Astrocyte of the cerebellum (primary cell): Measurements from ENCODE around the gene PIK3CD.
A peak's percentile ranks its signal among the peaks of the same experiment; 100 is the strongest.
"Not testable (repeated sequence)": the region's sequence is repeated elsewhere in the genome, so short reads cannot be mapped to it uniquely, and the experiment has no call there.

ENCODE experiments used
- DNase-seq: peaks from one replicate; pipeline ENCODE4 v3.0.0-alpha.2; 2011; ENCODE audit warnings: low read depth
- H3K4me3 ChIP-seq: 2 replicates; pipeline ENCODE4 v1.5.1; 2011; ENCODE audit warnings: mild to moderate bottlenecking, low read depth, low read length, moderate library complexity
- in situ Hi-C: cut with HindIII; loops from 2 replicates; pipeline ENCODE4 v1.10.0; 2017; ENCODE audit warnings: low sequenced_read_pairs
- TF ChIP-seq, protein P1 (sequence below): IDR thresholded peaks from 2 replicates; pipeline ENCODE4 v1.5.1; 2012; ENCODE audit warnings: low read length, low read depth, moderate library complexity, mild to moderate bottlenecking; ENCODE audit errors: missing control alignments

Gene PIK3CD

DNA sequence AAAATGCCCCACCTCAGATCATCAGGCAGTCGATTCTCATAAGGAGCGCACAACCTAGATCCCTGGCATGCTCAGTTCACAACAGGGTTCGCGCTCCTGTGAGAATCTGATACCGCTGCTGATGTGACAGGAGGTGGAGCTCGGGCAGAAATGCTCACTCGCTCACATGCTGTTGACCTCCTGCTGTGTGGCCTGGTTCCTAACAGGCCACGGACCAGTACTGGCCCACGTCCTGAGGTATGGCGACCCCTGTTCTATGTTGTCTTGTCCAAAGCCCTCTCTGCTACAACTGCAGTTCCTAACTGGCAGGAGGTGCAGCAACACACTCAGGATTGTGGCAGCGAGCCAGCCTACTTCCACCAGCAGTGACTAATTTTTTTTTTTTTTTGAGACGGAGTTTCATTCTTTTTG is 101.6 kb downstream of the PIK3CD start:
- TF ChIP-seq, protein P1, sequence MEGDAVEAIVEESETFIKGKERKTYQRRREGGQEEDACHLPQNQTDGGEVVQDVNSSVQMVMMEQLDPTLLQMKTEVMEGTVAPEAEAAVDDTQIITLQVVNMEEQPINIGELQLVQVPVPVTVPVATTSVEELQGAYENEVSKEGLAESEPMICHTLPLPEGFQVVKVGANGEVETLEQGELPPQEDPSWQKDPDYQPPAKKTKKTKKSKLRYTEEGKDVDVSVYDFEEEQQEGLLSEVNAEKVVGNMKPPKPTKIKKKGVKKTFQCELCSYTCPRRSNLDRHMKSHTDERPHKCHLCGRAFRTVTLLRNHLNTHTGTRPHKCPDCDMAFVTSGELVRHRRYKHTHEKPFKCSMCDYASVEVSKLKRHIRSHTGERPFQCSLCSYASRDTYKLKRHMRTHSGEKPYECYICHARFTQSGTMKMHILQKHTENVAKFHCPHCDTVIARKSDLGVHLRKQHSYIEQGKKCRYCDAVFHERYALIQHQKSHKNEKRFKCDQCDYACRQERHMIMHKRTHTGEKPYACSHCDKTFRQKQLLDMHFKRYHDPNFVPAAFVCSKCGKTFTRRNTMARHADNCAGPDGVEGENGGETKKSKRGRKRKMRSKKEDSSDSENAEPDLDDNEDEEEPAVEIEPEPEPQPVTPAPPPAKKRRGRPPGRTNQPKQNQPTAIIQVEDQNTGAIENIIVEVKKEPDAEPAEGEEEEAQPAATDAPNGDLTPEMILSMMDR, result no peak
- no peak overlapping the region for H3K4me3 ChIP-seq
- DNase-seq, result peak; percentile 79
- in situ Hi-C loops, result no loop called here

DNA sequence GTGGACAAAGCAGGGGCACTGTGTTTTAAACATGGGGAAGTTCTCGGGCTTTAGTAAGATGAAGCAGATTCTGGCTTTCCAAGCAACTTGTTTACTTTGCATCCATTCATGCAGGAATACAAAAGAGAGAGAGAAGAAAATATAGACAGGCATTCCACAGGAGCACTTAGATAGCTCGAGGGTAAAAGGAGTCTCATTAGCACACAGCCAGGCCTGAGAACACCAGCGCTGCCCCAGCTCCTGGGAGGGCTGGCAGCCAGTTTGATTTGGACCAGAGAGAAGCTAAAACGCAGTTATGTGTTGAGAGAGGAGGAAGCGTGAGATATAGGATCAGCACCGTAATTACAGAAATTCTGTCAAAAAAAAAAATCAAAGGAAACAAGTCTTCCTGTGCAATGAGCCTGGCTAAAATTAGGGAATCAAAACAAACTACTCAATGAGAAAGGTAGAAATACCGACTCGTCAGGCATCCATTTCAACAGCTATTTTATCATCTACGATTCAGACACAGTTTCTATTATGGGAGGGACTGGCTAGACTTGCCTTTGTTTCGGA is 104.0 kb downstream of the PIK3CD start:
- no peak overlapping the region for H3K4me3 ChIP-seq
- TF ChIP-seq, protein P1, result no peak
- in situ Hi-C loops, result no loop called here
- DNase-seq, result no peak

DNA sequence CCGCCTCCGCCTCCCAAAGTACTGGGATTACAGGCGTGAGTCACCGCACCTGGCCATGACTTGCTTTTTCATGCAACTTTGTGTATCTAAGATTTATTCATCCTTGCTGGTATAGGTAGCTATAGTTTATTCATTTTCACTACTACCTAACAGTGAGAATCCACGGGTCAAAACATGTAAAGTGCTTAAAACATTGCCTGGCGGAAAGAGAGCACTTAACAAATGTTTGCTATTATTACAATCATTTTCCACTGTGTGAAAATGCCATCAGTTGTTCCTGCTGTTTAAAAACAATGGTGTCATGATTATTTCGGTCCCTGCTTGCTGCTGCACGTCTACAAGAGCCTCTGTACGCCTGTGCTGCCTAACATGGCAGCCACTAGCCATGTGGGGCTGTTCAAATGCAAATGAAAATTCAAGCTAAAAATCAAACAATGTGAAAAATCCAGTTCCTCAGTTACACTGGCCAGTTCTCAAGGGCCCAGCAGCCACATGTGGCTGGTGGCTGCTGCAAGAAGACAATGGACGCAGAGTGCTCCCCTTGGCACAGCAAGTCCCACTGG is 107.1 kb downstream of the PIK3CD start:
- no peak overlapping the region for H3K4me3 ChIP-seq
- TF ChIP-seq, protein P1, result no peak
- in situ Hi-C loops, result no loop called here
- DNase-seq, result no peak

DNA sequence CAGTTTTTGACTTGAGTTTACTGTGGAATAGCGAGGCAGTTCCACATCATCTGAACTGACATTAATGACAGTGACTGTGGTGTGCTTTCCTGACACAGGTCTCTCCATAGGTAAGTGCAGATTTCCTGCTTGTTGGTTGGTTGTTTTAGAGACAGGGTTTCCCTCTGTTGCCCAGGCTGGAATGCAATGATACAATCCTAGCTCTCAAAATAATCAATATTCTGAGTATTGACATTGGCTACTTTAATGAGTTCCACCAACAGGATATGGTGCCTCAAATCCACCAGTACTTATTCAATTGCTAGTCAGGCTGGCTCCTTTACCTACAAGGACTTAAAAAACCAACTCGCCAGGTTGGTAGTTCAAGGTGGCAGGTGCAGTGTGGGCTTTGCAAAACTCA is 108.4 kb downstream of the PIK3CD start:
- DNase-seq, result no peak
- in situ Hi-C loops, result no loop called here
- H3K4me3 ChIP-seq, result no peak overlapping the region
- TF ChIP-seq, protein P1, result no peak

DNA sequence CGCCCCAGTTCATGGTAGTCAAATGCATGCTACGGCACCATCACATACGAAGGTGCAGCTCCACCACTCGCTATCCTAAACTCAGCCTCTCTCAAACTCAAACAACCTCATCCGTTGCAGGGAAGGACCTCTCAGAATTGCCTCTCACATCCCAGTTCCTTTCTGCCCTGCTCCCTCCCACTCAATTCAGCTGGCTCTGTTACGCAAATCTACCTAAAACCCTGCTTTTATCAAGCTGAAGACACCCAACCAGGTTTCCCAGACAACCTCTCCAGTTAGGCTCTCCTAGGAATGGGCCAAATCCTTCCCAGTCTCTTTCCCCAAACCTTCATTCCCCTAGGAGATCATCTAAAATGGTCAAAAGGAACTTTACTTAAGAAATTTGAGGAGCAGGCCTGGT is 109.3 kb downstream of the PIK3CD start:
- TF ChIP-seq, protein P1, result no peak
- DNase-seq, result no peak
- no peak overlapping the region for H3K4me3 ChIP-seq
- in situ Hi-C loops, result no loop called here

DNA sequence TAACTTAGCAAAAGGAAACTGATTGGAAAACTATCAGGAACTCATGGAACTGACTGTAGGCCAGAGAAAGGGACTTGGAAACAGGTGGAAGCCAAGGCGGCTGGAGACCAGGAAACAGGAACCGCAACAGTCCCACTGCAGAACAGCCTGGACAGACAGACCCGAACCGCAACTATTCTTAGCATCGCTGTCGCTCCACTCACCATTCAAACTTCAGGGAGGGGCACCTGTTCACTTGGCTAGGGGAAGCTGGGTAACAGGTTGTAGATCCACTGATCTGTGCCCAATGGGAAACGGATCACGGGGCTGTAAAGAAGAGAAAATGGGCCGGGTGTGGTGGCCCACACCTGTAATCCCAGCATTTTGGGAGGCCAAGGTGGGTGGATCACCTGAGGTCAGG is 110.3 kb downstream of the PIK3CD start:
- no peak for DNase-seq
- TF ChIP-seq, protein P1, result no peak
- no peak overlapping the region for H3K4me3 ChIP-seq
- in situ Hi-C loops, result no loop called here

DNA sequence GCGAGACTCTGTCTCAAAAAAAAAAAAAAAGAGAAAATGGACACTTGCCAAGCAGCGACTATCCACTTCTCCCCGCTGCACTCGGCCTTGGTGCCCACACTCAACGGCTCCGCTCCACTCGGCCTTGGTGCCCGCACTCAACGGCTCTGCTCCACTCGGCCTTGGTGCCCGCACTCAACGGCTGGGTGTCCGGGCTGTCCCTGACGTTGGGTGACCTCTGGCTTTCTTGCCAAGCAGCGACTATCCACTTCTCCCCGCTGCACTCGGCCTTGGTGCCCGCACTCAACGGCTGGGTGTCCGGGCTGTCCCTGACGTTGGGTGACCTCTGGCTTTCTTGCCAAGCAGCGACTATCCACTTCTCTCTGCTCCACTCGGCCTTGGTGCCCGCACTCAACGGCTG is 110.9 kb downstream of the PIK3CD start:
- in situ Hi-C loops, DNase-seq, H3K4me3 ChIP-seq: not testable (repeated sequence)
